ENCODE measurements around the gene OSBPL7. TPM values are rescaled to one million over a fixed set of nuclear protein-coding genes. Genes with fewer than 3 reads are reported as not detected.

The OSBPL7 gene
- total and polyA plus RNA-seq, 2 of the 4 experiments (the other 2 are of a cell fraction), result 5.2 to 14.5 TPM

DNA sequence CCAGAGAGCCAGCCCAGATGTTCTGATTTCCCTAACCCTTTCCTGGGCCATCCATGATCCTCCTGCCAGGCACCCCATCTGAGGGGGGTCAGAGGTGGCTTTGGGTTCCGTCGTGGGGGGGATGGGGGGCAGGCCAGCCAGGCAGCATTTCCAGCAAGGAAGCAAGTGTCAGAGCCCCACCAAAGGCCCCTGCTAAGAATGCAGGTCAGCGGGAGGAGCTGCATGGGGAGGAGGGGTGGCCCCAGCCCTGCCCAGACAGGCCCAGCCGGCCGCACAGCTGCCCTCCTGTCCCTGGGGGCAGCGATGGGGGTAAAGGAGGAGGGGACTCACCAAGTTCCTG, 21.8 kb upstream of the OSBPL7 start:
- Histone ChIP-seq H4K8ac (ENCODE audit: low read depth in 2 of 2, low read length in 2 of 2) (no peak overlapping the region), H3K4me1 (ENCODE audit: control insufficient read depth, insufficient read depth, low read length) (peaks cover 6% of the 10 kb centered on the region; the same call in 1 of the 2 replicates), H3K23ac (ENCODE audit: low read depth, low read length) (no peak overlapping the region), H3K9ac (ENCODE audit: low read depth, low read length) (no peak overlapping the region), H4K91ac (ENCODE audit: insufficient read depth, low read depth, low read length) (no peak overlapping the region), H3K56ac (ENCODE audit: extremely low read depth, insufficient read depth, low read length) (no peak overlapping the region), H3K4ac (ENCODE audit: low read depth, low read length) (no peak overlapping the region), H2AK5ac (ENCODE audit: low read depth, low read length) (no peak overlapping the region), H2AFZ (replicated peaks; ENCODE audit: low read length, poor library complexity) (no peak overlapping the region), H3K36me3 (ENCODE audit: control insufficient read depth, insufficient read depth, low read length) (peaks cover 4% of the 10 kb centered on the region; the same call in 1 of the 2 replicates), H3K4me3 (ENCODE audit: insufficient read depth, low read depth, low read length) (no peak overlapping the region), H2BK15ac (ENCODE audit: low read depth, low read length) (no peak overlapping the region), H3K9me3 (ENCODE audit: control insufficient read depth, insufficient read depth, low read length) (no peaks in the 10 kb centered on the region), H2BK5ac (ENCODE audit: low read depth, low read length, poor library complexity, severe bottlenecking) (no peak overlapping the region), H3K27me3 (ENCODE audit: control insufficient read depth, insufficient read depth, low read length) (peaks cover 35% of the 10 kb centered on the region), H3K79me1 (ENCODE audit: low read depth in 1 of 2, low read length in 2 of 2) (peaks cover 8 to 22% of the 10 kb centered on the region in 2 experiments; a peak in 3 of 4 replicates), H3K27ac (ENCODE audit: insufficient read depth, low read length) (no peak overlapping the region), H4K20me1 (ENCODE audit: insufficient read depth, low read length) (no peaks in the 10 kb centered on the region), H2AK9ac (replicated peaks; ENCODE audit: low read depth, low read length, poor library complexity) (no peak overlapping the region), H2BK120ac (ENCODE audit: low read depth, low read length) (no peak overlapping the region), H2BK20ac (ENCODE audit: low read depth, low read length) (no peak overlapping the region), H3K14ac (replicated peaks; ENCODE audit: low read depth, low read length) (no peak overlapping the region), H3K4me2 (ENCODE audit: low read depth, low read length) (no peak overlapping the region), H3K9me1 (ENCODE audit: insufficient read depth, low read length) (peaks cover 4% of the 10 kb centered on the region; the same call in 1 of the 2 replicates), H3K18ac (ENCODE audit: low read depth, low read length) (no peak overlapping the region), H4K5ac (ENCODE audit: low read depth, low read length) (no peak overlapping the region)
- no TSS peak for BruUV-seq (replicated peaks)
- in situ Hi-C loops (cut with MboI; ENCODE audit: low sequenced_read_pairs) (loop anchor here (5.0 kb wide), 2 partner anchors 49 to 174 kb away; no protein-coding TSS in a partner anchor), intact Hi-C loops (cut with micrococcal nuclease) (loop anchor here (1.0 to 5.0 kb wide), 2 partner anchors 104 to 127 kb away; no protein-coding TSS in a partner anchor), dilution Hi-C loops (cut with HindIII; ENCODE audit: low sequenced_read_pairs, unreplicated experiment) (no loop called here)
- ATAC-seq (ENCODE audit: low read depth), result no peak
- no peak for TF ChIP-seq NFE2L2 (IDR thresholded peaks at IDR 0.05; ENCODE audit: low read depth, low read length)
- no peak for TF ChIP-seq FOS (IDR thresholded peaks at IDR 0.05; ENCODE audit: low read depth, low read length)
- TF ChIP-seq MAZ (IDR thresholded peaks at IDR 0.05; ENCODE audit: borderline replicate concordance, low read depth, low read length), result no peak
- TF ChIP-seq CHD1 (IDR thresholded peaks at IDR 0.05; ENCODE audit: low read depth, low read length), result no peak
- TF ChIP-seq, protein P1, sequence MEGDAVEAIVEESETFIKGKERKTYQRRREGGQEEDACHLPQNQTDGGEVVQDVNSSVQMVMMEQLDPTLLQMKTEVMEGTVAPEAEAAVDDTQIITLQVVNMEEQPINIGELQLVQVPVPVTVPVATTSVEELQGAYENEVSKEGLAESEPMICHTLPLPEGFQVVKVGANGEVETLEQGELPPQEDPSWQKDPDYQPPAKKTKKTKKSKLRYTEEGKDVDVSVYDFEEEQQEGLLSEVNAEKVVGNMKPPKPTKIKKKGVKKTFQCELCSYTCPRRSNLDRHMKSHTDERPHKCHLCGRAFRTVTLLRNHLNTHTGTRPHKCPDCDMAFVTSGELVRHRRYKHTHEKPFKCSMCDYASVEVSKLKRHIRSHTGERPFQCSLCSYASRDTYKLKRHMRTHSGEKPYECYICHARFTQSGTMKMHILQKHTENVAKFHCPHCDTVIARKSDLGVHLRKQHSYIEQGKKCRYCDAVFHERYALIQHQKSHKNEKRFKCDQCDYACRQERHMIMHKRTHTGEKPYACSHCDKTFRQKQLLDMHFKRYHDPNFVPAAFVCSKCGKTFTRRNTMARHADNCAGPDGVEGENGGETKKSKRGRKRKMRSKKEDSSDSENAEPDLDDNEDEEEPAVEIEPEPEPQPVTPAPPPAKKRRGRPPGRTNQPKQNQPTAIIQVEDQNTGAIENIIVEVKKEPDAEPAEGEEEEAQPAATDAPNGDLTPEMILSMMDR (conservative IDR thresholded peaks at IDR 0.05; ENCODE audit: low read depth, low read length), result no peak
- no peak for TF ChIP-seq MAFK (IDR thresholded peaks at IDR 0.05; ENCODE audit: low read depth, low read length)
- TF ChIP-seq POLR2A (IDR thresholded peaks at IDR 0.05; ENCODE audit: low read depth, low read length), result no peak
- TF ChIP-seq RCOR1 (IDR thresholded peaks at IDR 0.05; ENCODE audit: insufficient replicate concordance, low read length), result no peak
- TF ChIP-seq SMC3 (IDR thresholded peaks at IDR 0.05; ENCODE audit: low read depth, low read length), result no peak
- ChIA-PET CTCF (interaction anchor here (1.0 to 4.4 kb wide), 4 partner anchors 41 to 127 kb away, joined by 3 to 47 read pairs (median 11); partner anchors contain the start of gene CDK5RAP3), POLR2A (ENCODE audit: unreplicated experiment) (no interaction called here)
- no peak for DNase-seq
- 40% methylated on average over 1 of the region's 6 CpGs; no CpG with 5 or more reads in 1 of the 2 experiments for WGBS, 2 experiments (ENCODE audit: extremely low coverage in 2 of 2, insufficient read length in 1 of 2)

All from IMR-90 (cell line).